ENCODE data around the gene PRKN. TPM values are rescaled to one million over a fixed set of nuclear protein-coding genes. Genes with fewer than 3 reads are reported as not detected.

PRKN gene
- total RNA-seq, 6 experiments from 2014 or later = 0.32 TPM; not detected in 5

DNA sequence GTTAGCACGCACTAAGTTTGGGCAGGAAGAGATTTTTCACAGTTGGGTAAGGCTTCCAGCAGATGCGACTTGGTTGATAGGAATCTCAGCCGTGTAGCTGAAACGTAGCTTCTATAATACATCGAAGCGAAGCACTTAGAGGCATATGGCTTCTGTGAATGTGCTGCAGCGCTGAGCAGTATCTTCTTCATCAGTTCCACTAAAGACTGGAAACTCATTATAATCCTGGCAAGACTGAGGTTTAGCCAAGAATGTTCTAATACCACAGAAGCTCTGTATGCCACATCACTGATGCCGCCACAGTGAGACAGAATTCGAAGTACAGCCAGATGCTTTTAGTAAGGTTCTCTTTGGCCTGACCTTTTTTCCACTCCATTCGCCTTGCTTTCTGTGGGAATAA, 773.5 kb downstream of the PRKN start:
- Mint-ChIP-seq H3K27me3 (ENCODE audit: insufficient read depth) (peaks cover 2% of the 10 kb centered on the region; the same call in 1 of the 2 replicates), H3K4me1 (ENCODE audit: low read depth) (no peaks in the 10 kb centered on the region), H3K4me3 (no peak overlapping the region), H3K36me3 (ENCODE audit: low read depth) (peaks cover 6% of the 10 kb centered on the region), H3K9me3 (peaks cover 38% of the 10 kb centered on the region), H3K27ac (no peak overlapping the region)
- TF ChIP-seq, protein P1, sequence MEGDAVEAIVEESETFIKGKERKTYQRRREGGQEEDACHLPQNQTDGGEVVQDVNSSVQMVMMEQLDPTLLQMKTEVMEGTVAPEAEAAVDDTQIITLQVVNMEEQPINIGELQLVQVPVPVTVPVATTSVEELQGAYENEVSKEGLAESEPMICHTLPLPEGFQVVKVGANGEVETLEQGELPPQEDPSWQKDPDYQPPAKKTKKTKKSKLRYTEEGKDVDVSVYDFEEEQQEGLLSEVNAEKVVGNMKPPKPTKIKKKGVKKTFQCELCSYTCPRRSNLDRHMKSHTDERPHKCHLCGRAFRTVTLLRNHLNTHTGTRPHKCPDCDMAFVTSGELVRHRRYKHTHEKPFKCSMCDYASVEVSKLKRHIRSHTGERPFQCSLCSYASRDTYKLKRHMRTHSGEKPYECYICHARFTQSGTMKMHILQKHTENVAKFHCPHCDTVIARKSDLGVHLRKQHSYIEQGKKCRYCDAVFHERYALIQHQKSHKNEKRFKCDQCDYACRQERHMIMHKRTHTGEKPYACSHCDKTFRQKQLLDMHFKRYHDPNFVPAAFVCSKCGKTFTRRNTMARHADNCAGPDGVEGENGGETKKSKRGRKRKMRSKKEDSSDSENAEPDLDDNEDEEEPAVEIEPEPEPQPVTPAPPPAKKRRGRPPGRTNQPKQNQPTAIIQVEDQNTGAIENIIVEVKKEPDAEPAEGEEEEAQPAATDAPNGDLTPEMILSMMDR (IDR thresholded peaks at IDR 0.05) = no peak
- no peak for DNase-seq

DNA sequence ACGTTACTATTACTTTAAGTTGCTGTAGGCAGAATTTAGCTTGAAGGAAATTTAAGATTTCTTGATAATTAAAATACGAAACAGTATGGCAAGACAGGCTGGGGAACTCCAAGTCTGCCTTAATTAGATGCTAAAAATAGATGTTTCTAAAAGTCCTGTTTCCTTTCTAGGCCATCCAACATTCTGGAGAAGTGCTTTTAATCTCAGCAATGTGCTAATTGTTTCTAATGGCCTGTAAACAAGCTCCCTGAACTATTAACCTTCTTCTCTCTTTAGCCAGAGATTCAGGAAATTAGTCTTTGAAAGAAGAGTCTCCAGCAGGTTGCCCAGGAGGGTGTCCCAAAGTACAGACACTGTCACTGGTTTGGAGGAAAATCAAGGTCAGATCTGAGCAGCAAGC, 776.4 kb downstream of the PRKN start:
- Mint-ChIP-seq H3K4me1 (ENCODE audit: low read depth) (no peaks in the 10 kb centered on the region), H3K36me3 (ENCODE audit: low read depth) (peaks cover 6% of the 10 kb centered on the region), H3K27ac (no peak overlapping the region), H3K9me3 (peaks cover 46% of the 10 kb centered on the region), H3K27me3 (ENCODE audit: insufficient read depth) (peaks cover 2% of the 10 kb centered on the region; the same call in 1 of the 2 replicates), H3K4me3 (no peak overlapping the region)
- TF ChIP-seq, protein P1 (IDR thresholded peaks at IDR 0.05) = no peak
- no peak for DNase-seq

DNA sequence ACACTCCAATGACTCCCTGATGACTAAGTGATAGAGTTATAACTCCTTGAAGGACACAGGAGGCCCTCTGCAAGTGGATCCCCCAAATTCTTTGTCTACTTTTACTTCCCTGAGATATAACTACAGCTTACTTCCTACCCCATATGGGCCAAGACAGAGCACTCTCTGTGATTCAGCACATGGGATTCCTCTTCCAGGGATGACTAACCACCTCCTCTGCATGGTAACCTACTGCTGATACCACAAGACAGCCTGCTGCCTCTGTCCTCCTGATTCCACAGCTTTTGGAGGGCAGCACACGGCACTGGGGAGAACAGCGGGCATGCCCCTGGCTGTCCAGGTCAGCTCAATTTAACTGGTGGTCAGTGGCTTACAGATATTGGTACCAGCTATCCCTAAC, 778.0 kb downstream of the PRKN start:
- no peaks in the 10 kb centered on the region for H3K4me1 Mint-ChIP-seq (ENCODE audit: low read depth)
- H3K36me3 Mint-ChIP-seq (ENCODE audit: low read depth) = peaks cover 6% of the 10 kb centered on the region
- H3K27me3 Mint-ChIP-seq (ENCODE audit: insufficient read depth) = peaks cover 2% of the 10 kb centered on the region; the same call in 1 of the 2 replicates
- H3K27ac Mint-ChIP-seq = no peak overlapping the region
- peaks cover 43% of the 10 kb centered on the region for H3K9me3 Mint-ChIP-seq
- H3K4me3 Mint-ChIP-seq = no peak overlapping the region
- DNase-seq = no peak
- TF ChIP-seq, protein P1 (IDR thresholded peaks at IDR 0.05) = no peak

DNA sequence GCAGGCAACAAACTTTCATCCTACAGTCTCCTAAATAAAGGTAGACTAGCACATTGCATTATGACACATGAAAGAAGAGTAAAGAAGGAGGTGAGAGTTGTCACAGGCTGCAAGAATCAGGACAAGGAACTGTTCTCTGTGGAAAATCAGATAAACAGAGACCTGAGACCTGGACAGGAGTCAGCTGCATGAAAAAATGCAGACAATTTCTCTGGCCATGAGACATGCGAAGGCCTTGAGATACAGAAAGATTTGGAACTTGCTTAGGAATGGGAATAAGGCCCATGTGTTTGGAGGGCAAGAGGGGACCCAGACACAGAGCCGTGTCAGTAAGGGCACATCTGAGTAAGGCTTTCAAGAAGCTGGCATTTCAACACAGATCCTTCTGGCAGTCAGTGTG, 779.1 kb downstream of the PRKN start:
- Mint-ChIP-seq H3K27ac (no peak overlapping the region), H3K4me1 (ENCODE audit: low read depth) (no peaks in the 10 kb centered on the region), H3K9me3 (peaks cover 43% of the 10 kb centered on the region), H3K4me3 (no peak overlapping the region), H3K27me3 (ENCODE audit: insufficient read depth) (peaks cover 2% of the 10 kb centered on the region; the same call in 1 of the 2 replicates), H3K36me3 (ENCODE audit: low read depth) (peaks cover 6% of the 10 kb centered on the region)
- TF ChIP-seq, protein P1 (IDR thresholded peaks at IDR 0.05) = no peak
- no peak for DNase-seq

DNA sequence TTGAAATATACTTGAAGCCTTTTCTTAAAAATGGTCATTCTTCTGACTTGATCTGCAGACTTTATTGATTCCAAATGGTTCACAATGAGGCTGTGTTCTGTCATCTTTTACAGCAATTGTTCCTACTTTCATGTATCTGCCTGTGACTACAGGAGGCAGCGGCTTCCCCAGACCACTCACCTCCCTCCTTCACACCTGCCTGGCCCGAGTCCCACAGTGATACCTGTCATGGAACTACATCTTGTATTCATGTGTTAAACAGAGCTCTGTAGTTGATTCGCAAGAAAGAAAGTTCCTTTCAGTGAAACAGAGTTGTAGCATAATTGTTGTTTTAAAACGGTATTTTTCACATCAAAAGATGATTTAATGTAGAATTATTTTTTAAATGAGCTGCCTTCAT, 780.2 kb downstream of the PRKN start:
- Mint-ChIP-seq H3K36me3 (ENCODE audit: low read depth) (peaks cover 6% of the 10 kb centered on the region), H3K4me3 (no peak overlapping the region), H3K4me1 (ENCODE audit: low read depth) (no peaks in the 10 kb centered on the region), H3K27ac (no peak overlapping the region), H3K9me3 (peaks cover 43% of the 10 kb centered on the region), H3K27me3 (ENCODE audit: insufficient read depth) (peaks cover 2% of the 10 kb centered on the region; the same call in 1 of the 2 replicates)
- TF ChIP-seq, protein P1 (IDR thresholded peaks at IDR 0.05) = no peak
- DNase-seq = no peak

DNA sequence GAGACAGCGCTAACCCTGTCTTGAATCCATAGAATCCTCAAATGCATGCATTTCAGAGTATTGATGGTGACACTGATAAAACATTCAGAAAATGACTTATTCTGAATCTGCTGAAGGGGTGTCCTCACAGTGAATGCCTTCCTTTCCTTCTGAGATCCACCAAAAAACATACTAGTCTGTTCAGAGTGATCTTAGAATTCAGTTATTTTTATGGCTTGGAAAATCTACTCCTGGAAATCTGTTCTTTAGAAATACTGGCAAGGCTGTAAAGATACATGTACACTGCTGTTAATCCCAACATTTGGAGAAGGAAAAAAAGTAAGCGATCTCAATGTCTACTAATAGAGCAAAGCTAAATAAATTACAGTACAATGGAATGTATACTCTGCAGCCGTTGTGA, 781.1 kb downstream of the PRKN start:
- peaks cover 10% of the 10 kb centered on the region for H3K36me3 Mint-ChIP-seq (ENCODE audit: low read depth)
- H3K27me3 Mint-ChIP-seq (ENCODE audit: insufficient read depth) = peaks cover 2% of the 10 kb centered on the region
- TF ChIP-seq, protein P1 (IDR thresholded peaks at IDR 0.05) = no peak
- no peaks in the 10 kb centered on the region for H3K4me1 Mint-ChIP-seq (ENCODE audit: low read depth)
- DNase-seq = no peak
- H3K4me3 Mint-ChIP-seq = no peak overlapping the region
- H3K27ac Mint-ChIP-seq = no peak overlapping the region
- H3K9me3 Mint-ChIP-seq = peaks cover 42% of the 10 kb centered on the region
